K562 (cell line): Measurements from ENCODE around the gene LDHAL6A.

Experiments used
- BRF1 ChIP-seq: IDR thresholded peaks from 3 replicates; pipeline ENCODE4 v1.6.1; 2011; ENCODE audit warnings: borderline replicate concordance, mild to moderate bottlenecking; ENCODE audit not compliant: insufficient read length; ENCODE audit errors: extremely low read depth
- CTBP1 ChIP-seq: fragments of 450-650 bp; IDR thresholded peaks from 2 replicates; pipeline ENCODE4 v1.6.1; 2016; ENCODE audit warnings: borderline replicate concordance
- CTCF ChIP-seq, 3 experiments: IDR thresholded peaks in 2 of 3; conservative IDR thresholded peaks in 1 of 3; 2 replicates each; pipeline ENCODE4 v1.5.1; 2011 to 2012; ENCODE audit warnings: low read length in 3 of 3, mild to moderate bottlenecking in 3 of 3, control low read depth in 2 of 3, improper control_type of control experiment in 1 of 3, inconsistent platforms in 1 of 3, low read depth in 1 of 3, mixed read lengths in 1 of 3, moderate library complexity in 1 of 3; ENCODE audit not compliant: insufficient read depth in 2 of 3
- ETV6 ChIP-seq, 3 experiments: fragments of 150-350 bp in 1 of 3; sonication (generic) in 1 of 3; formaldehyde crosslinking in 1 of 3; IDR thresholded peaks; 2 replicates each; pipeline versions ENCODE4 v1.6.1 to v1.8.0; 2014 to 2022; ENCODE audit warnings: borderline replicate concordance in 2 of 3, low read depth in 2 of 3, antibody characterized with exemption in 1 of 3, low read length in 1 of 3, mild to moderate bottlenecking in 1 of 3, missing genetic modification reagents in 1 of 3
- GTF2F1 ChIP-seq: IDR thresholded peaks from 2 replicates; pipeline ENCODE4 v1.6.1; 2011; ENCODE audit warnings: low read depth, low read length, improper control_type of control experiment
- HDAC2 ChIP-seq: fragments of 450-650 bp; IDR thresholded peaks from 2 replicates; pipeline ENCODE4 v1.6.1; 2016; ENCODE audit warnings: mild to moderate bottlenecking
- NR2C1 ChIP-seq, 2 experiments: fragments of 450-650 bp; IDR thresholded peaks; 2 replicates each; pipeline ENCODE4 v1.6.1; 2017; ENCODE audit warnings: mild to moderate bottlenecking in 2 of 2, antibody characterized with exemption in 1 of 2, inconsistent platforms in 1 of 2, missing compliant biosample characterization in 1 of 2, missing genetic modification characterization in 1 of 2
- U2AF1 ChIP-seq: fragments of 200-400 bp; formaldehyde crosslinking; optimal IDR thresholded peaks from 2 replicates; pipeline ENCODE3; 2017; ENCODE audit warnings: mild to moderate bottlenecking, low read depth, low read length, moderate library complexity
- ZHX1 ChIP-seq: fragments of 150-350 bp; conservative IDR thresholded peaks from 2 replicates; pipeline ENCODE4 v1.6.1; 2014; ENCODE audit warnings: low read length
- ZKSCAN1 ChIP-seq: fragments of 150-350 bp; IDR thresholded peaks from 2 replicates; pipeline ENCODE4 v1.6.1; 2016; ENCODE audit warnings: low read depth, low read length

- TF ChIP-seq HDAC2, result no peak
- TF ChIP-seq NR2C1 (IDR thresholded peaks at IDR 0.05), result no peak
- no peak for TF ChIP-seq NR2C1 (tag; IDR thresholded peaks at IDR 0.05)
- no peak for TF ChIP-seq ZHX1
- TF ChIP-seq CTBP1, result no peak
- TF ChIP-seq ETV6 (IDR thresholded peaks at IDR 0.05; ENCODE audit: borderline replicate concordance in 1 of 2, low read depth in 2 of 2, low read length in 1 of 2), result no peak
- TF ChIP-seq ETV6 (CRISPR knock-in tag; IDR thresholded peaks at IDR 0.05; ENCODE audit: borderline replicate concordance), result no peak
- no peak for TF ChIP-seq ZKSCAN1
- TF ChIP-seq CTCF (IDR thresholded peaks at IDR 0.05 in 2 of 3, conservative IDR thresholded peaks at IDR 0.05 in 1 of 3; ENCODE audit: insufficient read depth in 2 of 3, low read depth in 1 of 3, low read length in 3 of 3), result no peak
- no peak for TF ChIP-seq GTF2F1
- no peak for TF ChIP-seq U2AF1
- no peak for TF ChIP-seq BRF1
These were observed 6.4 kb upstream of the LDHAL6A start for GRCh38 chr11:18449251-18449650.
